Neural progenitor cell (in vitro differentiated cells): Measurements from ENCODE around the gene NINL. TPM values are rescaled to one million over a fixed set of nuclear protein-coding genes. Genes with fewer than 3 reads are reported as not detected.
A peak's percentile ranks its signal among the peaks of the same experiment; 100 is the strongest.

Experiments used
- DNase-seq: peaks from one replicate; pipeline ENCODE4 v3.0.0-alpha.2; 2016; ENCODE audit warnings: low spot score
- H2AFZ ChIP-seq: fragments of 200-600 bp; sonication (generic); replicated peaks from 2 replicates; pipeline ENCODE4 v1.6.1; 2016; ENCODE audit warnings: antibody characterized with exemption
- H3F3A ChIP-seq: fragments of 200-600 bp; sonication (generic); 2 replicates; pipeline ENCODE4 v1.6.1; 2016; ENCODE audit warnings: antibody characterized with exemption, low read depth
- H3K27ac ChIP-seq: fragments of 200-600 bp; sonication (generic); 2 replicates; pipeline ENCODE4 v1.5.1; 2016; ENCODE audit warnings: mild to moderate bottlenecking
- H3K27me3 ChIP-seq: fragments of 200-600 bp; sonication (generic); 2 replicates; pipeline ENCODE4 v1.6.1; 2016; ENCODE audit warnings: mild to moderate bottlenecking, moderate library complexity
- H3K36me3 ChIP-seq: fragments of 200-600 bp; sonication (generic); 2 replicates; pipeline ENCODE4 v1.5.1; 2016
- H3K4me1 ChIP-seq: fragments of 200-600 bp; sonication (generic); 2 replicates; pipeline ENCODE4 v1.6.1; 2016; ENCODE audit warnings: mixed run types
- H3K4me2 ChIP-seq: fragments of 200-600 bp; sonication (generic); 2 replicates; pipeline ENCODE4 v1.6.1; 2016
- H3K4me3 ChIP-seq: fragments of 200-600 bp; sonication (generic); 2 replicates; pipeline ENCODE4 v1.5.1; 2016
- H3K79me2 ChIP-seq: fragments of 200-600 bp; sonication (generic); 2 replicates; pipeline ENCODE4 v1.6.1; 2016; ENCODE audit warnings: low read depth
- H3K9ac ChIP-seq: fragments of 200-600 bp; sonication (generic); 2 replicates; pipeline ENCODE4 v1.6.1; 2016
- H3K9me3 ChIP-seq: fragments of 200-600 bp; sonication (generic); 2 replicates; pipeline ENCODE4 v1.5.1; 2016; ENCODE audit warnings: low read depth
- H4K20me1 ChIP-seq: fragments of 200-600 bp; sonication (generic); 2 replicates; pipeline ENCODE4 v1.6.1; 2016; ENCODE audit warnings: low read depth
- H3K27ac Mint-ChIP-seq: 3 replicates; pipeline ENCODE4 v1.8.0; 2021; ENCODE audit warnings: mixed read lengths
- H3K27me3 Mint-ChIP-seq: 2 replicates; pipeline ENCODE4 v1.8.0; 2022; ENCODE audit warnings: low read depth, mild to moderate bottlenecking, inconsistent platforms, moderate library complexity, mixed read lengths; ENCODE audit not compliant: insufficient read depth
- H3K36me3 Mint-ChIP-seq: 3 replicates; pipeline ENCODE4 v1.8.0; 2021; ENCODE audit warnings: mixed read lengths
- H3K4me1 Mint-ChIP-seq: 3 replicates; pipeline ENCODE4 v1.8.0; 2021; ENCODE audit warnings: mixed read lengths
- H3K4me3 Mint-ChIP-seq: 3 replicates; pipeline ENCODE4 v1.8.0; 2021; ENCODE audit warnings: mild to moderate bottlenecking, moderate library complexity, mixed read lengths
- H3K9me3 Mint-ChIP-seq: 3 replicates; pipeline ENCODE4 v1.8.0; 2020; ENCODE audit warnings: mixed read lengths
- CTCF ChIP-seq: fragments of 200-600 bp; sonication (generic); IDR thresholded peaks from 2 replicates; pipeline ENCODE4 v1.5.1; 2017; ENCODE audit warnings: antibody characterized with exemption, mild to moderate bottlenecking
- EZH2 ChIP-seq: fragments of 200-600 bp; sonication (generic); IDR thresholded peaks from 2 replicates; pipeline ENCODE4 v1.6.1; 2017; ENCODE audit warnings: antibody characterized with exemption, mild to moderate bottlenecking, moderate library complexity
- EZH2phosphoT487 ChIP-seq: fragments of 200-600 bp; sonication (generic); IDR thresholded peaks from 2 replicates; pipeline ENCODE4 v1.6.1; 2017; ENCODE audit warnings: antibody characterized with exemption
- total RNA-seq: library from RNA; depleted of rRNA; stranded (reverse); fragments of >200 nt; gene quantifications from 2 replicates; pipeline ENCODE4 v1.2.3, GENCODE V29; 2015; ENCODE audit warnings: low replicate concordance

The NINL gene
- total RNA-seq, 1 donor from 2014 or later, result 21.5 TPM

- H3K4me1 ChIP-seq, result no peaks in the 10 kb centered on the region
- no peak for DNase-seq
- Mint-ChIP-seq H3K36me3 (peaks cover 16% of the 10 kb centered on the region), H3K9me3 (no peaks in the 10 kb centered on the region), H3K27me3 (peaks cover 2% of the 10 kb centered on the region), H3K27ac (peak overlapping the region; percentile 26), H3K4me1 (peaks cover 3% of the 10 kb centered on the region), H3K4me3 (no peak overlapping the region)
- H4K20me1 ChIP-seq, result no peaks in the 10 kb centered on the region
- H3K9me3 ChIP-seq, result no peaks in the 10 kb centered on the region
- no peak overlapping the region for H3K9ac ChIP-seq
- no peaks in the 10 kb centered on the region for H3K36me3 ChIP-seq
- no peaks in the 10 kb centered on the region for H3F3A ChIP-seq
- no peaks in the 10 kb centered on the region for H3K27me3 ChIP-seq
- TF ChIP-seq EZH2, result no peak
- TF ChIP-seq CTCF, result no peak
- no peak for TF ChIP-seq EZH2phosphoT487
- H3K4me2 ChIP-seq, result no peak overlapping the region
- H3K79me2 ChIP-seq, result no peaks in the 10 kb centered on the region
- H2AFZ ChIP-seq, result no peak overlapping the region
- no peak overlapping the region for H3K4me3 ChIP-seq
- H3K27ac ChIP-seq, result no peak overlapping the region
Observed at GRCh38 chr20:25494506-25495188, 90.7 kb downstream of the NINL start.

GRCh38 chr20:25493748-25494505, 91.4 kb downstream of the NINL start:
- Histone ChIP-seq H3K27me3 (no peaks in the 10 kb centered on the region), H3K4me3 (no peak overlapping the region), H2AFZ (no peak overlapping the region), H3K4me2 (no peak overlapping the region), H3K36me3 (no peaks in the 10 kb centered on the region), H3K79me2 (no peaks in the 10 kb centered on the region), H3F3A (no peaks in the 10 kb centered on the region), H3K9me3 (no peaks in the 10 kb centered on the region), H4K20me1 (no peaks in the 10 kb centered on the region), H3K4me1 (no peaks in the 10 kb centered on the region), H3K9ac (no peak overlapping the region), H3K27ac (no peak overlapping the region)
- TF ChIP-seq EZH2 (no peak), EZH2phosphoT487 (no peak), CTCF (no peak)
- no peak for DNase-seq
- Mint-ChIP-seq H3K27ac (peak overlapping the region; percentile 26), H3K4me3 (no peak overlapping the region), H3K27me3 (no peaks in the 10 kb centered on the region), H3K4me1 (peaks cover 3% of the 10 kb centered on the region), H3K36me3 (peaks cover 15% of the 10 kb centered on the region), H3K9me3 (no peaks in the 10 kb centered on the region)

GRCh38 chr20:25493137-25493536, 92.2 kb downstream of the NINL start:
- Mint-ChIP-seq H3K27me3 (no peaks in the 10 kb centered on the region), H3K27ac (no peak overlapping the region), H3K9me3 (no peaks in the 10 kb centered on the region), H3K4me3 (no peak overlapping the region), H3K4me1 (peaks cover 3% of the 10 kb centered on the region), H3K36me3 (peaks cover 19% of the 10 kb centered on the region)
- Histone ChIP-seq H3F3A (no peaks in the 10 kb centered on the region), H3K4me1 (no peaks in the 10 kb centered on the region), H3K27ac (no peak overlapping the region), H2AFZ (no peak overlapping the region), H3K4me2 (no peak overlapping the region), H3K79me2 (no peaks in the 10 kb centered on the region), H4K20me1 (no peaks in the 10 kb centered on the region), H3K36me3 (no peaks in the 10 kb centered on the region), H3K9me3 (no peaks in the 10 kb centered on the region), H3K9ac (no peak overlapping the region), H3K27me3 (no peaks in the 10 kb centered on the region), H3K4me3 (no peak overlapping the region)
- TF ChIP-seq CTCF (no peak), EZH2 (no peak), EZH2phosphoT487 (no peak)
- no peak for DNase-seq
